IPS DF 6.9 (cell line): ENCODE results near the gene PTPMT1.
"Not testable (repeated sequence)": the region's sequence is repeated elsewhere in the genome, so short reads cannot be mapped to it uniquely, and the experiment has no call there.

ENCODE experiments used
- DNase-seq: peaks from one replicate; pipeline ENCODE4 v3.0.0-alpha.2; 2013; ENCODE audit warnings: low read depth, low spot score
- H3K27ac ChIP-seq: one replicate; pipeline ENCODE4 v1.5.1; 2013; ENCODE audit warnings: low read length, control low read depth
- H3K27me3 ChIP-seq: 2 replicates; pipeline ENCODE4 v1.6.1; 2013; ENCODE audit warnings: mild to moderate bottlenecking, low read length; ENCODE audit not compliant: control insufficient read depth, insufficient read depth
- H3K36me3 ChIP-seq: 2 replicates; pipeline ENCODE4 v1.6.1; 2013; ENCODE audit warnings: low read length; ENCODE audit not compliant: control insufficient read depth, insufficient read depth
- H3K4me1 ChIP-seq: 2 replicates; pipeline ENCODE4 v1.6.1; 2013; ENCODE audit warnings: low read length; ENCODE audit not compliant: control insufficient read depth, insufficient read depth
- H3K4me3 ChIP-seq: 2 replicates; pipeline ENCODE4 v1.5.1; 2013; ENCODE audit warnings: mild to moderate bottlenecking, low read length
- H3K9me3 ChIP-seq: 2 replicates; pipeline ENCODE4 v1.6.1; 2013; ENCODE audit warnings: low read length, inconsistent platforms; ENCODE audit not compliant: control insufficient read depth, insufficient read depth
- WGBS: extraction: QIAGEN DNeasy Blood & Tissue Kit; methylation state at CpG from one replicate; pipeline ENCODE4 v1.1.7; 2013; ENCODE audit warnings: mixed read lengths, missing lambda C conversion rate; ENCODE audit not compliant: insufficient read length, insufficient coverage; 5-methylcytosine and 5-hydroxymethylcytosine counted together

PTPMT1 gene

GRCh38 chr11:47530721-47531120, 34.7 kb upstream of the PTPMT1 start:
- H3K9me3 ChIP-seq, DNase-seq, H3K4me1 ChIP-seq, H3K36me3 ChIP-seq, H3K27me3 ChIP-seq, H3K4me3 ChIP-seq, H3K27ac ChIP-seq: not testable (repeated sequence)
- WGBS, result no CpG with 5 or more reads among the region's 9 CpGs

GRCh38 chr11:47531666-47532065, 33.7 kb upstream of the PTPMT1 start:
- no peak for DNase-seq
- H3K36me3 ChIP-seq, result no peaks in the 10 kb centered on the region
- no CpG with 5 or more reads among the region's 3 CpGs for WGBS
- H3K9me3 ChIP-seq, result no peaks in the 10 kb centered on the region
- H3K27me3 ChIP-seq, result no peaks in the 10 kb centered on the region
- H3K27ac ChIP-seq, result no peak overlapping the region
- H3K4me1 ChIP-seq, result peaks cover 1% of the 10 kb centered on the region; the same call in 1 of the 2 replicates
- H3K4me3 ChIP-seq, result no peak overlapping the region

- no peak overlapping the region for H3K4me3 ChIP-seq
- H3K27ac ChIP-seq, result no peak overlapping the region
- WGBS, result no CpG with 5 or more reads among the region's 2 CpGs
- no peak for DNase-seq
- H3K36me3 ChIP-seq, result no peaks in the 10 kb centered on the region
- H3K27me3 ChIP-seq, result no peaks in the 10 kb centered on the region
- H3K9me3 ChIP-seq, result no peaks in the 10 kb centered on the region
- peaks cover 1% of the 10 kb centered on the region; the same call in 1 of the 2 replicates for H3K4me1 ChIP-seq
Observed at GRCh38 chr11:47532597-47533213, 32.7 kb upstream of the PTPMT1 start.

- Histone ChIP-seq H3K4me3 (no peak overlapping the region), H3K27ac (no peak overlapping the region), H3K36me3 (no peaks in the 10 kb centered on the region), H3K27me3 (no peaks in the 10 kb centered on the region), H3K9me3 (no peaks in the 10 kb centered on the region), H3K4me1 (peaks cover 1% of the 10 kb centered on the region; the same call in 1 of the 2 replicates)
- no peak for DNase-seq
- WGBS, result no CpG with 5 or more reads among the region's 2 CpGs
Observed at GRCh38 chr11:47533690-47534151, 31.7 kb upstream of the PTPMT1 start.

- no peaks in the 10 kb centered on the region for H3K36me3 ChIP-seq
- WGBS, result no CpG with 5 or more reads among the region's 4 CpGs
- peaks cover 1% of the 10 kb centered on the region; the same call in 1 of the 2 replicates for H3K4me1 ChIP-seq
- no peaks in the 10 kb centered on the region for H3K27me3 ChIP-seq
- no peaks in the 10 kb centered on the region for H3K9me3 ChIP-seq
- no peak for DNase-seq
- no peak overlapping the region for H3K4me3 ChIP-seq
- no peak overlapping the region for H3K27ac ChIP-seq
Observed at GRCh38 chr11:47534704-47535251, 30.6 kb upstream of the PTPMT1 start.

- Histone ChIP-seq H3K4me3 (no peak overlapping the region), H3K9me3 (no peaks in the 10 kb centered on the region), H3K36me3 (no peaks in the 10 kb centered on the region), H3K27me3 (no peaks in the 10 kb centered on the region), H3K27ac (no peak overlapping the region), H3K4me1 (peaks cover 1% of the 10 kb centered on the region; the same call in 1 of the 2 replicates)
- no peak for DNase-seq
- no CpG with 5 or more reads among the region's 3 CpGs for WGBS
Observed at GRCh38 chr11:47536915-47537314, 28.5 kb upstream of the PTPMT1 start.

- H3K27me3 ChIP-seq, result no peaks in the 10 kb centered on the region
- H3K4me1 ChIP-seq, result no peaks in the 10 kb centered on the region
- no peak overlapping the region for H3K4me3 ChIP-seq
- no peaks in the 10 kb centered on the region for H3K9me3 ChIP-seq
- H3K27ac ChIP-seq, result no peak overlapping the region
- DNase-seq, result no peak
- no CpG with 5 or more reads among the region's 10 CpGs for WGBS
- H3K36me3 ChIP-seq, result no peaks in the 10 kb centered on the region
Observed at GRCh38 chr11:47538741-47539565, 26.4 kb upstream of the PTPMT1 start.

- no peak overlapping the region for H3K4me3 ChIP-seq
- no peaks in the 10 kb centered on the region for H3K36me3 ChIP-seq
- no peaks in the 10 kb centered on the region for H3K4me1 ChIP-seq
- H3K27ac ChIP-seq, result no peak overlapping the region
- H3K27me3 ChIP-seq, result no peaks in the 10 kb centered on the region
- whole genome bisulfite sequencing, result no CpG with 5 or more reads among the region's 2 CpGs
- H3K9me3 ChIP-seq, result no peaks in the 10 kb centered on the region
- no peak for DNase-seq
Observed at GRCh38 chr11:47539681-47540039, 25.7 kb upstream of the PTPMT1 start.

GRCh38 chr11:47541070-47541469, 24.3 kb upstream of the PTPMT1 start:
- no peaks in the 10 kb centered on the region for H3K4me1 ChIP-seq

GRCh38 chr11:47545298-47545697, 20.1 kb upstream of the PTPMT1 start:
- WGBS, result no CpG with 5 or more reads among the region's 6 CpGs
- Histone ChIP-seq H3K27me3 (no peaks in the 10 kb centered on the region), H3K4me3 (no peak overlapping the region), H3K9me3 (no peaks in the 10 kb centered on the region), H3K27ac (no peak overlapping the region), H3K4me1 (no peaks in the 10 kb centered on the region), H3K36me3 (no peaks in the 10 kb centered on the region)
- DNase-seq, result no peak

More at GRCh38 chr11:47541070-47541469, 24.3 kb upstream of the PTPMT1 start:
- DNase-seq, result no peak
- Histone ChIP-seq H3K4me3 (no peak overlapping the region), H3K27ac (no peak overlapping the region), H3K36me3 (no peaks in the 10 kb centered on the region), H3K27me3 (no peaks in the 10 kb centered on the region), H3K9me3 (no peaks in the 10 kb centered on the region)
- no CpG with 5 or more reads among the region's 2 CpGs for WGBS
